Measurements from ENCODE around the gene DTD2.

The DTD2 gene

DNA sequence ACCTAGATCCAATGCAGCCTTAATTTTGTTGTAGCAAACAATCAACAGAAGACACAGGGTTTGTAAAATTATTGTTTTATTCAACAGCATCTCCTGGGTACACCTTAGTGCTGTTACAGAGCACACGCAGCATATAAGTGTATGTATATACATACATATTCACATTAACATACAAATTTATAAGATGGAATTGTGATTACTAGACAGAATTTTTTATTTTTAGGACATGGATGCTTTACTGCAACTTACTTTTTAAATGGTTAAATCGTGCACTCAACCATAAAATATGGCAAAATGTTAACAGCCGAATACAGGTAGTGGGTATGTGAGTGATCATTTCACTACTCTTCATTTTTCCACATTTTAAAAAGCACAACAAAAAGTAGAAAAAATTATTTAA lies 53.6 kb downstream of the DTD2 start:
- DNase-seq: no peak

DNA sequence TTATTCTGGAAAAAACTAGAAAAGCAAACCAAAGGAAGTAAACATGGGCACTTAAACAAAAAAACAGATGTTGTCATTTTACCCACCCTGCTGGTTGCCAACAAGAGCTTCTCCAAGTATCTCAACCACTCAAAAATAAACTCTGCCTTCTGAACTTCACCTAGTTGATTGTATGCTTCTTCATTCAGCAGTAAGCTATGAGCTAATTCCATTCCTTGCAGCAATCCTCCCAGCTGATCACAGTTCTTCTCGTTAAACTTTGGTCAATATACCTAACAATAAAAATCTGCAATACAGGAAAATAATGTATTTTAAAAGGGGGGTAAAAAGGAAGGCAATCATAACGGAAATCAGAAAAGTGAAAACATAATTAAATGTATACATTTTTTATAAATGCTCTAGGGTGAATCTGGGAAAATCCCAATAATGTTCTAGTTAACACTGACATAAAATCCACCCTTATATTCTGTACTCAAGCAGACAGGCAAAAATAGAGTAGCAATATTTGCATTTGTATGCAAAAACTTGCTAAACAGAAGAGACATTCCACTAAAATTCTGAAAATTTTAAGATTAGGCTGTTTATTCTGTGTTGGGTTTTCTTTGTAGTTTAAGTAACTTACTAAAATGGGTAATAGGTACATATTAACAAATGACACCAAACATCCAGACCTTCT lies 54.4 kb downstream of the DTD2 start:
- no peak for DNase-seq

- DNase-seq: no peak
Observed at GRCh38 chr14:31401369-31401932, 55.9 kb downstream of the DTD2 start.

GRCh38 chr14:31400031-31400638 lies 57.2 kb downstream of the DTD2 start:
- no peak for DNase-seq

Measured in CD4-positive, alpha-beta T cell treated with Interleukin-4 for 1 hour (primary cell).